Panc1 (cell line): Measurements from ENCODE around the gene KCP. TPM values are rescaled to one million over a fixed set of nuclear protein-coding genes. Genes with fewer than 3 reads are reported as not detected.

Experiments
- ATAC-seq: fragments of 200-7000 bp; cut with Tn5 transposase; 2 replicates; pipeline ENCODE4 v1.9.1; 2020; ENCODE audit warnings: mild to moderate bottlenecking, moderate library complexity
- BruUV-seq: library from RNA; stranded (reverse); fragments of 400-500 nt; replicated peaks from 2 replicates; lab custom pipeline; 2021; lab: Mats Ljungman, UMichigan
- CTCF ChIA-PET: fragments of 300-600 bp; sonication (Branson Sonifier 250); formaldehyde crosslinking; loops from one replicate; lab custom pipeline; 2022; ENCODE audit warnings: antibody characterized with exemption; lab: Charles Lee
- POLR2A ChIA-PET: fragments of 300-600 bp; sonication (Branson Sonifier 250); formaldehyde crosslinking; loops from one replicate; lab custom pipeline; 2022; ENCODE audit warnings: antibody characterized with exemption; lab: Charles Lee
- DNase-seq: peaks from one replicate; pipeline ENCODE4 v3.0.0-alpha.2; 2010; ENCODE audit warnings: low read depth, low spot score
- H3K27ac ChIP-seq: 2 replicates; pipeline ENCODE4 v1.5.1; 2011; ENCODE audit warnings: mild to moderate bottlenecking, low read length, inconsistent platforms
- H3K27me3 ChIP-seq: fragments of 200-500 bp; sonication (Bioruptor generic); 2 replicates; pipeline ENCODE4 v1.6.0; 2014; ENCODE audit warnings: low read length, inconsistent platforms; ENCODE audit not compliant: control insufficient read depth, insufficient read depth
- H3K36me3 ChIP-seq: fragments of 200-500 bp; sonication (Bioruptor generic); 2 replicates; pipeline ENCODE4 v1.5.1; 2014; ENCODE audit warnings: inconsistent platforms, mild to moderate bottlenecking, low read length, moderate library complexity; ENCODE audit not compliant: control insufficient read depth, insufficient read depth
- H3K4me1 ChIP-seq: 2 replicates; pipeline ENCODE4 v1.5.1; 2011; ENCODE audit warnings: inconsistent platforms, mild to moderate bottlenecking, low read length, moderate library complexity; ENCODE audit not compliant: control insufficient read depth, insufficient read depth
- H3K4me3 ChIP-seq, 2 experiments: 2 replicates each; pipeline ENCODE4 v1.5.1; 2011 to 2012; ENCODE audit warnings: low read depth in 2 of 2, low read length in 2 of 2, mild to moderate bottlenecking in 2 of 2, inconsistent platforms in 1 of 2, moderate library complexity in 1 of 2
- H3K9me3 ChIP-seq: fragments of 200-500 bp; sonication (Bioruptor generic); 2 replicates; pipeline ENCODE4 v1.5.1; 2014; ENCODE audit warnings: low read depth, mild to moderate bottlenecking, inconsistent platforms, low read length, moderate library complexity; ENCODE audit not compliant: control insufficient read depth, insufficient read depth
- CTCF ChIP-seq: fragments of 450-650 bp; IDR thresholded peaks from 2 replicates; pipeline ENCODE4 v1.5.1; 2017; ENCODE audit warnings: mild to moderate bottlenecking
- POLR2AphosphoS5 ChIP-seq: IDR thresholded peaks from 2 replicates; pipeline ENCODE4 v1.6.1; 2012; ENCODE audit warnings: mild to moderate bottlenecking, low read depth, low read length, moderate library complexity
- REST ChIP-seq, 2 experiments: IDR thresholded peaks; 2 replicates each; pipeline ENCODE4 v1.6.1; 2011 to 2012; ENCODE audit warnings: low read depth in 2 of 2, control low read depth in 1 of 2, low read length in 1 of 2, mild to moderate bottlenecking in 1 of 2, moderate library complexity in 1 of 2; ENCODE audit not compliant: insufficient read depth in 1 of 2
- SIN3A ChIP-seq: IDR thresholded peaks from 2 replicates; pipeline ENCODE4 v1.6.1; 2012; ENCODE audit warnings: low read depth, mild to moderate bottlenecking, low read length, moderate library complexity, borderline replicate concordance; ENCODE audit not compliant: insufficient read depth
- TCF7L2 ChIP-seq: IDR thresholded peaks from 2 replicates; pipeline ENCODE4 v1.6.1; 2011; ENCODE audit warnings: mild to moderate bottlenecking, low read depth, low read length, inconsistent platforms
- in situ Hi-C: cut with HindIII; loops from 2 replicates; pipeline ENCODE4 v1.10.0; 2016; ENCODE audit warnings: low sequenced_read_pairs, low pct_unique_long_range_greater_than_20kb
- intact Hi-C: fragments of 100-400 bp; cut with micrococcal nuclease; formaldehyde crosslinking; loops from one replicate; pipeline ENCODE4 v1.10.0; 2022; ENCODE audit not compliant: unreplicated experiment
- total RNA-seq: library from RNA; stranded (reverse); gene quantifications from one replicate; pipeline ENCODE4 v1.2.1, GENCODE V29; 2021; ENCODE audit not compliant: unreplicated experiment

Gene KCP
- total RNA-seq, 1 experiment from 2014 or later, result 0.13 TPM

- Histone ChIP-seq H3K27me3 (no peaks in the 10 kb centered on the region), H3K27ac (no peak overlapping the region), H3K4me1 (no peaks in the 10 kb centered on the region), H3K9me3 (no peaks in the 10 kb centered on the region), H3K4me3 (no peak overlapping the region), H3K36me3 (no peaks in the 10 kb centered on the region)
- intact Hi-C loops (no loop called here), in situ Hi-C loops (no loop called here)
- ChIA-PET CTCF (no interaction called here), POLR2A (no interaction called here)
- ATAC-seq, result no peak
- TF ChIP-seq CTCF, result no peak
- no peak for TF ChIP-seq SIN3A
- no peak for TF ChIP-seq POLR2AphosphoS5
- TF ChIP-seq TCF7L2, result no peak
- TF ChIP-seq REST (IDR thresholded peaks at IDR 0.05; ENCODE audit: insufficient read depth in 1 of 2, low read depth in 2 of 2, low read length in 1 of 2), result no peak
- no peak for DNase-seq
- BruUV-seq, result no TSS peak
These were observed 57.8 kb downstream of the KCP start for GRCh38 chr7:128852537-128853254.

GRCh38 chr7:128849804-128850490, 60.6 kb downstream of the KCP start:
- TF ChIP-seq REST (IDR thresholded peaks at IDR 0.05; ENCODE audit: insufficient read depth in 1 of 2, low read depth in 2 of 2, low read length in 1 of 2) (no peak), SIN3A (no peak), POLR2AphosphoS5 (no peak), TCF7L2 (no peak), CTCF (no peak)
- Histone ChIP-seq H3K36me3 (no peaks in the 10 kb centered on the region), H3K4me3 (no peak overlapping the region), H3K27me3 (no peaks in the 10 kb centered on the region), H3K4me1 (no peaks in the 10 kb centered on the region), H3K27ac (no peak overlapping the region), H3K9me3 (no peaks in the 10 kb centered on the region)
- ChIA-PET CTCF (interaction anchor here (0.6 kb wide), 1 partner anchor 27 kb away, joined by 4 read pairs; no protein-coding TSS in a partner anchor), POLR2A (no interaction called here)
- no peak for ATAC-seq
- intact Hi-C loops, result no loop called here
- DNase-seq, result no peak
- no TSS peak for BruUV-seq
- in situ Hi-C loops, result no loop called here
